ENCODE results near the gene HARBI1. TPM values are rescaled to one million over a fixed set of nuclear protein-coding genes. Genes with fewer than 3 reads are reported as not detected.
A peak's percentile ranks its signal among the peaks of the same experiment; 100 is the strongest.

The HARBI1 gene
- total RNA-seq, 4 donors from 2014 or later: 0.59 to 5.2 (median 2.6) TPM

- TF ChIP-seq EP300 (IDR thresholded peaks at IDR 0.05) (no peak), CTCF (IDR thresholded peaks at IDR 0.05) (no peak), POLR2A (IDR thresholded peaks at IDR 0.05) (no peak)
- H3K4me3 ChIP-seq: no peak overlapping the region
- no peaks in the 10 kb centered on the region for H3K9me3 ChIP-seq
- DNase-seq (ENCODE audit: low spot score in 2 of 2): no peak
- WGBS, 2 donors: 71 to 81% methylated on average over 6 of the region's 6 CpGs
- H3K27me3 ChIP-seq: no peaks in the 10 kb centered on the region
- H3K4me1 ChIP-seq: peaks cover 0 to 8% (median 0%) of the 10 kb centered on the region in 4 donors
- peak overlapping the region in 1 of 4 donors; percentile 1 for H3K27ac ChIP-seq
- peaks cover 0 to 81% (median 0%) of the 10 kb centered on the region in 3 donors for H3K36me3 ChIP-seq
These were observed 11.9 kb upstream of the HARBI1 start for GRCh38 chr11:46628961-46629360.

- Histone ChIP-seq H3K4me3 (no peak overlapping the region), H3K27ac (no peak overlapping the region), H3K4me1 (peaks cover 0 to 26% (median 2%) of the 10 kb centered on the region in 4 donors), H3K27me3 (no peaks in the 10 kb centered on the region), H3K36me3 (peaks cover 0 to 85% (median 0%) of the 10 kb centered on the region in 3 donors), H3K9me3 (no peaks in the 10 kb centered on the region)
- WGBS, 2 donors: 91% methylated on average over 3 of the region's 3 CpGs
- no peak for TF ChIP-seq EP300 (IDR thresholded peaks at IDR 0.05)
- no peak for TF ChIP-seq CTCF (IDR thresholded peaks at IDR 0.05)
- TF ChIP-seq POLR2A (IDR thresholded peaks at IDR 0.05): no peak
- no peak for DNase-seq (ENCODE audit: low spot score in 2 of 2)
These were observed 8.4 kb upstream of the HARBI1 start for GRCh38 chr11:46625406-46625805.

GRCh38 chr11:46618837-46619236 lies 1.8 kb upstream of the HARBI1 start:
- no peak for DNase-seq (ENCODE audit: low spot score in 2 of 2)
- H3K36me3 ChIP-seq: peaks cover 0 to 42% (median 0%) of the 10 kb centered on the region in 3 donors
- H3K27me3 ChIP-seq: no peaks in the 10 kb centered on the region
- H3K4me3 ChIP-seq: peak overlapping the region; percentile 83 to 98 (median 92)
- WGBS, 2 donors: 68 to 72% methylated on average over 6 of the region's 6 CpGs
- TF ChIP-seq POLR2A (IDR thresholded peaks at IDR 0.05) (no peak), EP300 (IDR thresholded peaks at IDR 0.05) (no peak), CTCF (IDR thresholded peaks at IDR 0.05) (no peak)
- H3K27ac ChIP-seq: peak overlapping the region in 1 of 4 donors; percentile 97
- H3K4me1 ChIP-seq: peaks cover 0 to 60% (median 18%) of the 10 kb centered on the region in 4 donors
- H3K9me3 ChIP-seq: no peaks in the 10 kb centered on the region

GRCh38 chr11:46617972-46618314 lies 916 bp upstream of the HARBI1 start:
- Histone ChIP-seq H3K27me3 (no peaks in the 10 kb centered on the region), H3K4me3 (peak overlapping the region; percentile 83 to 98 (median 92)), H3K4me1 (peaks cover 0 to 60% (median 18%) of the 10 kb centered on the region in 4 donors), H3K36me3 (peaks cover 0 to 35% (median 0%) of the 10 kb centered on the region in 3 donors), H3K27ac (peak overlapping the region; percentile 92 to 99 (median 96)), H3K9me3 (no peaks in the 10 kb centered on the region)
- no peak for DNase-seq (ENCODE audit: low spot score in 2 of 2)
- 3 to 4% methylated on average over 8 to 9 of the region's 9 CpGs for WGBS, 2 donors
- no peak for TF ChIP-seq EP300 (IDR thresholded peaks at IDR 0.05)
- no peak for TF ChIP-seq CTCF (IDR thresholded peaks at IDR 0.05)
- TF ChIP-seq POLR2A (IDR thresholded peaks at IDR 0.05): no peak

- H3K9me3 ChIP-seq: no peaks in the 10 kb centered on the region
- no peak for DNase-seq (ENCODE audit: low spot score in 2 of 2)
- peaks cover 0 to 22% (median 0%) of the 10 kb centered on the region in 3 donors for H3K36me3 ChIP-seq
- H3K4me3 ChIP-seq: peak overlapping the region; percentile 83 to 98 (median 92)
- 6 to 7% methylated on average over 15 of the region's 15 CpGs for WGBS, 2 donors
- no peaks in the 10 kb centered on the region for H3K27me3 ChIP-seq
- peaks cover 0 to 54% (median 18%) of the 10 kb centered on the region in 4 donors for H3K4me1 ChIP-seq
- peak overlapping the region; percentile 92 to 99 (median 96) for H3K27ac ChIP-seq
- TF ChIP-seq EP300 (IDR thresholded peaks at IDR 0.05) (no peak), CTCF (IDR thresholded peaks at IDR 0.05) (no peak), POLR2A (IDR thresholded peaks at IDR 0.05) (no peak)
These were observed 385 bp downstream of the HARBI1 start for GRCh38 chr11:46616551-46617133.
